ENCODE results near the gene FOSL1.

DNA sequence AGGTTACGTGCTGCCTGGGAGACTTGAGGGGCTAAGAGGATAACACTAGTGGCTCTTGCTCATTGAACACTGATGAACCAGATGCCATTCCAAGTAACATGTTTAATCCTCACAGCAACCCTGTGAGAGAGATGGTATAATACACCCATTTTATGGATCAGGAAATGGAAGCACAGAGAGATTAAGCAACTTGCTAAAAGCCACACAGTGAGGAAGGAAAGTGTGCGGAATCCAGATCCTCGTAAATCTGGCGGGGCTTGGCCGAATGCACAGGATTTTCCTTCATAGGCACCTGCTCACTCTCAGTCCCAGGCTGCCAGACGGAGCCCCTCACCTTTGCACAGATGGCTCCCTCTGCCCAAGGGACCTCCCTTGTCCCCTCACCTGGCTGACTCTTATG lies 7.7 kb upstream of the FOSL1 start:
- no peak for TF ChIP-seq EZH2 (IDR thresholded peaks at IDR 0.05)
- TF ChIP-seq, protein P1, sequence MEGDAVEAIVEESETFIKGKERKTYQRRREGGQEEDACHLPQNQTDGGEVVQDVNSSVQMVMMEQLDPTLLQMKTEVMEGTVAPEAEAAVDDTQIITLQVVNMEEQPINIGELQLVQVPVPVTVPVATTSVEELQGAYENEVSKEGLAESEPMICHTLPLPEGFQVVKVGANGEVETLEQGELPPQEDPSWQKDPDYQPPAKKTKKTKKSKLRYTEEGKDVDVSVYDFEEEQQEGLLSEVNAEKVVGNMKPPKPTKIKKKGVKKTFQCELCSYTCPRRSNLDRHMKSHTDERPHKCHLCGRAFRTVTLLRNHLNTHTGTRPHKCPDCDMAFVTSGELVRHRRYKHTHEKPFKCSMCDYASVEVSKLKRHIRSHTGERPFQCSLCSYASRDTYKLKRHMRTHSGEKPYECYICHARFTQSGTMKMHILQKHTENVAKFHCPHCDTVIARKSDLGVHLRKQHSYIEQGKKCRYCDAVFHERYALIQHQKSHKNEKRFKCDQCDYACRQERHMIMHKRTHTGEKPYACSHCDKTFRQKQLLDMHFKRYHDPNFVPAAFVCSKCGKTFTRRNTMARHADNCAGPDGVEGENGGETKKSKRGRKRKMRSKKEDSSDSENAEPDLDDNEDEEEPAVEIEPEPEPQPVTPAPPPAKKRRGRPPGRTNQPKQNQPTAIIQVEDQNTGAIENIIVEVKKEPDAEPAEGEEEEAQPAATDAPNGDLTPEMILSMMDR (IDR thresholded peaks at IDR 0.05) = no peak

All from neural progenitor cell (in vitro differentiated cells).